Body of pancreas (tissue), 4 donors: ENCODE results near the gene CATSPERZ. TPM values are rescaled to one million over a fixed set of nuclear protein-coding genes. Genes with fewer than 3 reads are reported as not detected.
"Not testable (repeated sequence)": the region's sequence is repeated elsewhere in the genome, so short reads cannot be mapped to it uniquely, and the experiment has no call there.

Experiments used
- ATAC-seq: fragments of 150-250 bp; one replicate; pipeline ENCODE4 v1.9.1; 2016
- DNase-seq, 4 donors: peaks; one replicate each; pipeline ENCODE4 v3.0.0-alpha.2; 2019
- H3K27ac ChIP-seq, 4 donors: fragments of 200-600 bp; sonication (generic); 1 replicate in 3 of 4; 2 replicates in 1 of 4; pipeline versions ENCODE4 v1.5.1 to v1.6.1; 2016 to 2019; ENCODE audit warnings: mild to moderate bottlenecking in 1 of 4, mixed read lengths in 1 of 4, moderate library complexity in 1 of 4
- H3K27me3 ChIP-seq, 2 donors: fragments of 200-600 bp; sonication (generic); one replicate each; pipeline ENCODE4 v1.6.0; 2016; ENCODE audit warnings: mild to moderate bottlenecking in 1 of 2
- H3K36me3 ChIP-seq, 2 donors: fragments of 200-600 bp; sonication (generic); replicated peaks in 1 of 2; 2 replicates each; pipeline ENCODE4 v1.5.1; 2016; ENCODE audit warnings: low read depth in 2 of 2; ENCODE audit not compliant: insufficient read depth in 1 of 2
- H3K4me1 ChIP-seq: fragments of 200-600 bp; sonication (generic); one replicate; pipeline ENCODE4 v1.6.0; 2016
- H3K4me3 ChIP-seq, 2 donors: fragments of 200-600 bp; sonication (generic); 1 replicate in 1 of 2; 2 replicates in 1 of 2; pipeline ENCODE4 v1.5.1; 2016 to 2019
- H3K9me3 ChIP-seq, 3 donors: fragments of 200-600 bp; sonication (generic); 1 replicate in 2 of 3; 2 replicates in 1 of 3; pipeline ENCODE4 v1.5.1; 2016
- POLR2A ChIP-seq, 3 donors: fragments of 450-650 bp; IDR thresholded peaks; one replicate each; pipeline ENCODE4 v1.6.1; 2016; ENCODE audit warnings: antibody characterized with exemption in 3 of 3, mild to moderate bottlenecking in 2 of 3
- WGBS, 2 donors: methylation state at CpG; one replicate each; pipeline ENCODE4 v1.1.5; 2017; 5-methylcytosine and 5-hydroxymethylcytosine counted together
- intact Hi-C: fragments of 100-400 bp; cut with DNase I; formaldehyde crosslinking; loops from one replicate; pipeline ENCODE4 v1.15.1; 2023
- total RNA-seq, 2 donors: library from RNA; depleted of rRNA; stranded (reverse); fragments of >200 nt; gene quantifications; one replicate each; pipeline ENCODE4 v1.1.0, GENCODE V29; 2016
- TF ChIP-seq, protein P1 (sequence below), 7 experiments: fragments of 450-650 bp in 4 of 7; fragments of 200-600 bp in 3 of 7; sonication (generic) in 3 of 7; IDR thresholded peaks; one replicate each; pipeline ENCODE4 v1.5.1; 2016 to 2019; ENCODE audit warnings: antibody characterized with exemption in 7 of 7

The CATSPERZ gene
- total RNA-seq, 2 donors from 2014 or later = 2.3 TPM; not detected in 1

DNA sequence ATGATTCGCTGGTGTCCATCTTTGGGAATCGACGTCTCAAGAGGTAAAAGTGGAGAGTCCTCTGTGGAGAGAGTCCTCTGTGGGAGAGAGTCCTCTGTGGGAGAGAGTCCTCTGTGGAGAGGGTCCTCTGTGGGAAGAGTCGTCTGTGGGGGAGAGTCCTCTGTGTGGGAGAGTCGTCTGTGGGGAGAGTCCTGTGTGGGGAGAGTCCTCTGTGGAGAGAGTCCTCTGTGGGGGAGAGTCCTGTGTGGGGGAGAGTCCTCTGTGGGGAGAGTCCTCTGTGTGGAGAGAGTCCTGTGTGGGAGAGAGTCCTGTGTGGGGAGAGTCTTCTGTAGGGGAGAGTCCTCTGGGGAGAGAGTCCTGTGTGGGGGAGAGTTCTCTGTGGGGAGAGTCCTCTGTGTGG lies 20.9 kb downstream of the CATSPERZ start:
- ATAC-seq (no peak), DNase-seq (no peak)
- H3K9me3 ChIP-seq = no peaks in the 10 kb centered on the region
- WGBS, 2 donors = 77 to 82% methylated on average over 5 of the region's 5 CpGs
- peak overlapping the region in 3 of 4 donors; percentile 64 to 97 (median 66) for H3K27ac ChIP-seq
- H3K4me1 ChIP-seq = peaks cover 42% of the 10 kb centered on the region
- H3K4me3 ChIP-seq = no peak overlapping the region
- no peak for TF ChIP-seq POLR2A (IDR thresholded peaks at IDR 0.05)
- TF ChIP-seq, protein P1, sequence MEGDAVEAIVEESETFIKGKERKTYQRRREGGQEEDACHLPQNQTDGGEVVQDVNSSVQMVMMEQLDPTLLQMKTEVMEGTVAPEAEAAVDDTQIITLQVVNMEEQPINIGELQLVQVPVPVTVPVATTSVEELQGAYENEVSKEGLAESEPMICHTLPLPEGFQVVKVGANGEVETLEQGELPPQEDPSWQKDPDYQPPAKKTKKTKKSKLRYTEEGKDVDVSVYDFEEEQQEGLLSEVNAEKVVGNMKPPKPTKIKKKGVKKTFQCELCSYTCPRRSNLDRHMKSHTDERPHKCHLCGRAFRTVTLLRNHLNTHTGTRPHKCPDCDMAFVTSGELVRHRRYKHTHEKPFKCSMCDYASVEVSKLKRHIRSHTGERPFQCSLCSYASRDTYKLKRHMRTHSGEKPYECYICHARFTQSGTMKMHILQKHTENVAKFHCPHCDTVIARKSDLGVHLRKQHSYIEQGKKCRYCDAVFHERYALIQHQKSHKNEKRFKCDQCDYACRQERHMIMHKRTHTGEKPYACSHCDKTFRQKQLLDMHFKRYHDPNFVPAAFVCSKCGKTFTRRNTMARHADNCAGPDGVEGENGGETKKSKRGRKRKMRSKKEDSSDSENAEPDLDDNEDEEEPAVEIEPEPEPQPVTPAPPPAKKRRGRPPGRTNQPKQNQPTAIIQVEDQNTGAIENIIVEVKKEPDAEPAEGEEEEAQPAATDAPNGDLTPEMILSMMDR (IDR thresholded peaks at IDR 0.05) = no peak
- H3K27me3 ChIP-seq = no peaks in the 10 kb centered on the region
- intact Hi-C loops = no loop called here
- peaks cover 0 to 2% of the 10 kb centered on the region in 2 donors for H3K36me3 ChIP-seq

DNA sequence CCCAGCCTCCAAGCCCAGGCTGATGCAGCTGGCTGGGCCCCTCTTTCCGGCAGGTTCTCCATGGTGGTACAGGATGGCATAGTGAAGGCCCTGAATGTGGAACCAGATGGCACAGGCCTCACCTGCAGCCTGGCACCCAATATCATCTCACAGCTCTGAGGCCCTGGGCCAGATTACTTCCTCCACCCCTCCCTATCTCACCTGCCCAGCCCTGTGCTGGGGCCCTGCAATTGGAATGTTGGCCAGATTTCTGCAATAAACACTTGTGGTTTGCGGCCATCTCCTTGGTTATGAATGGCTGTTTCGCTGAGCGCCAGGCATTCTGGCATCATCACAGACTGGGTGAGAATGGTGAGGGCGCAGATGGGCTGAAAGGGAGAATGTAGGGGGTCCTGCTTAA lies 21.4 kb downstream of the CATSPERZ start:
- Histone ChIP-seq H3K4me3 (no peak overlapping the region), H3K4me1 (peaks cover 37% of the 10 kb centered on the region), H3K27me3 (no peaks in the 10 kb centered on the region), H3K9me3 (no peaks in the 10 kb centered on the region), H3K36me3 (peaks cover 0 to 2% of the 10 kb centered on the region in 2 donors), H3K27ac (peak overlapping the region in 3 of 4 donors; percentile 64 to 97 (median 66))
- intact Hi-C loops = no loop called here
- 54 to 73% methylated on average over 5 of the region's 5 CpGs for WGBS, 2 donors
- TF ChIP-seq POLR2A (IDR thresholded peaks at IDR 0.05) = peak in 2 of 3 donors; percentile 35 to 36
- TF ChIP-seq, protein P1 (IDR thresholded peaks at IDR 0.05) = no peak
- peak in 3 of 4 donors; percentile 64 to 78 (median 71) for DNase-seq
- no peak for ATAC-seq

DNA sequence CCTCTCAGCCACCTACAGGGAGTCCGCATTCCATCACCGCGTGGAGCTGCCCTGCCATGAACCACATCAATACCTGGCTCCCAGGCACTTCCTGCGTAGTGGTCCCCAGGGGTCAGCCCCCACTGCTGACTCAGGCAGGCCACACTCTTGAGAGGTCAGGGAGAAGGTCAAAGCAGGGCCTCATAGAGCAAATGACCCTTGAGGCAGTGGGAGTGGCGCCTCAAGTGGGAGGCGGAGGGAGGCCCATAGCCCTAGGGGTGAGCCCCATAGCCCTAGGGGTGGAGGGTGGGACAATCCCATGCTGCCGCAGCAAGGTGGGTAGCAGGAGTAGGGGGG lies 22.7 kb downstream of the CATSPERZ start:
- no peak for TF ChIP-seq POLR2A (IDR thresholded peaks at IDR 0.05)
- TF ChIP-seq, protein P1 (IDR thresholded peaks at IDR 0.05) = no peak
- intact Hi-C loops = no loop called here
- H3K4me3 ChIP-seq = no peak overlapping the region
- ATAC-seq (no peak), DNase-seq (no peak)
- peak overlapping the region in 1 of 4 donors; percentile 24 for H3K27ac ChIP-seq
- H3K9me3 ChIP-seq = no peaks in the 10 kb centered on the region
- peaks cover 0 to 2% of the 10 kb centered on the region in 2 donors for H3K36me3 ChIP-seq
- 86 to 96% methylated on average over 4 to 7 of the region's 7 CpGs for WGBS, 2 donors
- no peaks in the 10 kb centered on the region for H3K27me3 ChIP-seq
- peaks cover 33% of the 10 kb centered on the region for H3K4me1 ChIP-seq

DNA sequence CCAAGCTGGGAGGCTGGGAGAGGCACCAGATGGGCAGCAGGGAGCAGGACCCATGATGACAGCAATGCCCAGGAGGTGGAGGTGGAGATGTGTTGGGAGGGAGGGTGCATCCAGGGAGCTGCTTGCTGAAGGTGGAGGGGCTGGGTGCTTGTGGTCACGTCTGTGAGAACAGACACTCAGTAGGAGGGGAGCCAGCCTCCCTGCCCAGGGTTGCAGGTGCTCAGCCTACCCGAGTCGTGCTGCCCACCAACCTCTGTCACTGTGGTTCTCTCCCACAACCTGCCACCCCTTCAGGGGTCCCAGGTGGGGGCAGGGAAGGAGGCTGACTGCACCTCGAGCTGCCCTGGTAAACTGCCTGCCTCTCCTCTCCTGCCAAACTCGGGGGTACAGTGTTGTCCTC lies 23.2 kb downstream of the CATSPERZ start:
- Histone ChIP-seq H3K27me3 (no peaks in the 10 kb centered on the region), H3K27ac (no peak overlapping the region), H3K4me1 (peaks cover 33% of the 10 kb centered on the region), H3K9me3 (no peaks in the 10 kb centered on the region), H3K36me3 (peaks cover 0 to 2% of the 10 kb centered on the region in 2 donors), H3K4me3 (no peak overlapping the region)
- ATAC-seq (no peak), DNase-seq (no peak)
- WGBS, 2 donors = 76 to 80% methylated on average over 1 to 5 of the region's 5 CpGs
- TF ChIP-seq, protein P1 (IDR thresholded peaks at IDR 0.05) = no peak
- no peak for TF ChIP-seq POLR2A (IDR thresholded peaks at IDR 0.05)
- intact Hi-C loops = no loop called here

DNA sequence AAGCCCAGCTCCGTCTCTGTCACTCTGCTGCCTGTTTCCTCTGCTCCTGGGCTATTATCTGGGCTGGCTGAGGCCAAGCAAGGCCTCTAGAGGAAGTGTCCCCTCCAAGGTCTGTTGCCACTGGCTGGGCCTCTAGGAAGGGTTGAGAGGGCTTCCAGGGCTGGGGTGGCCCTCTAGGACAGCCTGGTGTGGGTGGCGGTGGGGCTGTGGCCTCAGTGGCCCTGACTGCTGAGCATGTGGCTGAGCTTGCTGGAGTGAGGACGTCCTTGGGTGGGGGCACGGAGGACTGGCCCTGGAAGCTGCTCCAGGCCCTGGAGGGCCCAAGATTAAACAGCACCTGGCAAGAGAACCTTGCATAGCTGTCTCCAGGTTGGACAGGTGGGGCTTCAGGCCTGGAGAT lies 23.8 kb downstream of the CATSPERZ start:
- ATAC-seq, intact Hi-C loops, H3K4me3 ChIP-seq, DNase-seq, H3K27me3 ChIP-seq, H3K9me3 ChIP-seq, H3K36me3 ChIP-seq, H3K27ac ChIP-seq: not testable (repeated sequence)
- H3K4me1 ChIP-seq = peaks cover 34% of the 10 kb centered on the region
- WGBS, 2 donors = 80 to 94% methylated on average over 2 of the region's 4 CpGs
